K562 (cell line): ENCODE results near the gene TARBP1. TPM values are rescaled to one million over a fixed set of nuclear protein-coding genes. Genes with fewer than 3 reads are reported as not detected.

Source experiments
- ATAC-seq: fragments of 200-7000 bp; cut with Tn5 transposase; 3 replicates; pipeline ENCODE4 v1.9.1; 2020; ENCODE audit warnings: moderate library complexity
- BruUV-seq: library from RNA; stranded (reverse); fragments of 400-500 nt; replicated peaks from 2 replicates; lab custom pipeline; 2021; lab: Mats Ljungman, UMichigan
- CTCF ChIA-PET: fragments of 300-600 bp; formaldehyde crosslinking; extraction: SDS; loops from one replicate; lab custom pipeline; 2021; ENCODE audit warnings: low intra/inter-chr PET ratio; lab: Yijun Ruan, JAX
- POLR2A ChIA-PET: fragments of 300-600, 350-650 bp; sonication (Branson Sonifier 250); formaldehyde crosslinking; extraction: SDS; loops from one replicate; lab custom pipeline; 2021; ENCODE audit warnings: antibody characterized with exemption, inconsistent platforms; lab: Yijun Ruan, JAX
- DNase-seq, 4 experiments: peaks; one replicate each; pipeline versions ENCODE4 v3.0.0 to v3.0.0-alpha.2; 2011 to 2018; ENCODE audit warnings: low spot score in 3 of 4, mixed read lengths in 3 of 4; ENCODE audit errors: extremely low read depth in 1 of 4
- FAIRE-seq: peaks from 2 replicates; lab custom pipeline; 2011; peaks lifted over from hg19 to GRCh38; lab: Jason Lieb, UNC
- H2AFZ ChIP-seq: 2 replicates; pipeline ENCODE4 v1.6.0; 2011; ENCODE audit warnings: low read depth, low read length, control low read depth, inconsistent platforms
- H3K27ac ChIP-seq: fragments of 200-600 bp; 3 replicates; pipeline ENCODE4 v1.8.0; 2011; ENCODE audit warnings: low read depth, mild to moderate bottlenecking, control low read depth, inconsistent platforms, low read length, moderate library complexity, mixed read lengths; ENCODE audit errors: extremely low read depth
- H3K27me3 ChIP-seq, 2 experiments: fragments of 300-600 bp in 1 of 2; 2 replicates in 1 of 2; 3 replicates in 1 of 2; pipeline versions ENCODE4 v1.6.0 to v1.8.0; 2011; ENCODE audit warnings: inconsistent platforms in 2 of 2, low read length in 2 of 2, mild to moderate bottlenecking in 1 of 2, mixed read lengths in 1 of 2, moderate library complexity in 1 of 2; ENCODE audit not compliant: control insufficient read depth in 2 of 2, insufficient read depth in 2 of 2
- H3K36me3 ChIP-seq: fragments of 300-600 bp; 3 replicates; pipeline ENCODE4 v1.8.0; 2011; ENCODE audit warnings: mild to moderate bottlenecking, low read length, inconsistent platforms; ENCODE audit not compliant: control insufficient read depth, insufficient read depth
- H3K4me1 ChIP-seq, 2 experiments: fragments of 200-600 bp in 1 of 2; replicated peaks in 1 of 2; 2 replicates in 1 of 2; 3 replicates in 1 of 2; pipeline versions ENCODE4 v1.5.1 to v1.8.0; 2011; ENCODE audit warnings: inconsistent platforms in 2 of 2, low read length in 2 of 2, mild to moderate bottlenecking in 1 of 2, mixed read lengths in 1 of 2, moderate library complexity in 1 of 2; ENCODE audit not compliant: control insufficient read depth in 2 of 2, insufficient read depth in 2 of 2
- H3K4me2 ChIP-seq: 2 replicates; pipeline ENCODE4 v1.6.1; 2011; ENCODE audit warnings: low read length, control low read depth, inconsistent platforms, mixed read lengths; ENCODE audit not compliant: insufficient read depth
- H3K4me3 ChIP-seq: fragments of 200-600 bp; sonication (generic), shearing (Covaris generic); 2 replicates; pipeline ENCODE4 v1.5.1; 2016; ENCODE audit warnings: control low read depth, inconsistent platforms
- H3K79me2 ChIP-seq: fragments of 200-600 bp; 3 replicates; pipeline ENCODE4 v1.8.0; 2011; ENCODE audit warnings: low read length, inconsistent platforms; ENCODE audit not compliant: control insufficient read depth, insufficient read depth
- H3K9ac ChIP-seq, 2 experiments: 2 replicates each; pipeline versions ENCODE4 v1.6.0 to v1.6.1; 2011; ENCODE audit warnings: low read depth in 2 of 2, low read length in 2 of 2, control low read depth in 1 of 2, inconsistent platforms in 1 of 2, mild to moderate bottlenecking in 1 of 2, mixed read lengths in 1 of 2; ENCODE audit not compliant: insufficient read depth in 1 of 2
- H3K9me1 ChIP-seq: one replicate; pipeline ENCODE4 v1.6.0; 2011; ENCODE audit warnings: inconsistent platforms, mild to moderate bottlenecking, low read length, moderate library complexity; ENCODE audit not compliant: control insufficient read depth, insufficient read depth
- H3K9me3 ChIP-seq: replicated peaks from 2 replicates; pipeline ENCODE4 v1.5.1; 2011; ENCODE audit warnings: low read depth, low read length, inconsistent platforms; ENCODE audit not compliant: control insufficient read depth, insufficient read depth
- H4K20me1 ChIP-seq: replicated peaks from 2 replicates; pipeline ENCODE4 v1.6.1; 2011; ENCODE audit warnings: low read length, inconsistent platforms, mixed read lengths; ENCODE audit not compliant: control insufficient read depth, insufficient read depth
- BRD9 ChIP-seq: fragments of 450-650 bp; IDR thresholded peaks from 2 replicates; pipeline ENCODE4 v1.6.1; 2018; ENCODE audit warnings: low read depth; ENCODE audit not compliant: partially characterized antibody
- SOX6 ChIP-seq: fragments of 450-650 bp; IDR thresholded peaks from 2 replicates; pipeline ENCODE4 v1.6.1; 2014; ENCODE audit warnings: mild to moderate bottlenecking
- WGBS: fragments of 100-300 bp; shearing (Covaris generic); methylation state at CpG from one replicate; pipeline ENCODE4 v1.1.6; 2016; ENCODE audit warnings: low coverage, mixed read lengths; ENCODE audit not compliant: insufficient coverage; ENCODE audit errors: missing lambda C conversion rate; 5-methylcytosine and 5-hydroxymethylcytosine counted together
- in situ Hi-C: fragments of 300-500 bp; cut with MboI; formaldehyde crosslinking; loops from 4 replicates; pipeline ENCODE4 v1.15.0; 2018; ENCODE audit warnings: inconsistent platforms, mixed read lengths
- intact Hi-C: fragments of 100-400 bp; cut with micrococcal nuclease; formaldehyde crosslinking; loops from 2 replicates; pipeline ENCODE4 v1.14.2; 2022
- polyA plus RNA-seq, 8 experiments: library from polyadenylated mRNA; depleted of rRNA in 4 of 8; stranded (reverse) in 5 of 8; unstranded in 3 of 8; fragments of >200 nt; fragmentation: Nextera tagmentation in 2 of 8; fragmentation: Illumina TruSeq in 1 of 8; extraction: Ambion mirVana in 2 of 8; extraction: Trizol in 1 of 8; gene quantifications; 2 replicates each; pipeline versions ENCODE4 v1.2.1 to v1.2.3, GENCODE V29; 2011 to 2014; ENCODE audit warnings: inconsistent platforms in 1 of 8, missing spikeins in 1 of 8
- total RNA-seq, 7 experiments: library from RNA; depleted of rRNA in 6 of 7; stranded (reverse); fragments of >200 nt in 6 of 7; fragmentation: Illumina TruSeq in 2 of 7; extraction: Trizol in 2 of 7; gene quantifications; 2 replicates each; pipeline versions ENCODE4 v1.2.1 to v1.2.3, GENCODE V29; 2011 to 2021; ENCODE audit warnings: low replicate concordance in 1 of 7
- TF ChIP-seq, protein P1 (sequence below): sonication (generic); formaldehyde crosslinking; IDR thresholded peaks from 2 replicates; pipeline ENCODE4 v1.5.0; 2020; ENCODE audit warnings: missing genetic modification reagents
- TF ChIP-seq, protein P2 (sequence below): fragments of 450-650 bp; IDR thresholded peaks from 2 replicates; pipeline ENCODE4 v1.7.1; 2018; ENCODE audit warnings: mild to moderate bottlenecking, low read depth; ENCODE audit not compliant: partially characterized antibody

The TARBP1 gene
- total and polyA plus RNA-seq, 9 of the 15 experiments (the other 6 are each of a cell fraction or from before 2014, with no cell fraction given): 8.8 to 48.0 (median 22.9) TPM

DNA sequence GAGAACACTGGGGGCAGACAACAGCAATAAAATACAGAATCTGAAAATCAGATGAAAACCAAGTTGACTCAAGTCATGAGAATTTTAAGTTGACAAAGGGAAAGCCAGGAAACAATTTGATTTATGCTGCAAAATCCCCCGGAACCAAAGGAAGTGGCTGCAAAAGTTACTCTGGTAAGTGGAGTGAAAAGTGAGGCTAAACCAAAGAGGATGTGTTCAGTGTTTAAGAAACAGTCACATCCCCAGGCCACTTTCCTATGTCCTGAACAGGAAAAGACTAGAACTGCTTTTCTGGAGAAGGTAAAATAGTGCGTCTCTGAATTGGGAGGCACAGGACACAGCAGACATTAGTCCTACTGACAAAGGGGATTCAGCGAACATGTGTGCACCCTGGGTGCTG lies 5.9 kb downstream of the TARBP1 start:
- no peaks in the 10 kb centered on the region for H3K9me3 ChIP-seq
- intact Hi-C loops (no loop called here), in situ Hi-C loops (loop anchor here (10.0 kb wide), 1 partner anchor 348 kb away; no protein-coding TSS in a partner anchor)
- 61% methylated on average over 3 of the region's 3 CpGs for WGBS
- no peak for FAIRE-seq
- H3K9me1 ChIP-seq: no peaks in the 10 kb centered on the region
- H3K27me3 ChIP-seq: no peaks in the 10 kb centered on the region
- ChIA-PET POLR2A (no interaction called here), CTCF (no interaction called here)
- no peak overlapping the region for H3K4me2 ChIP-seq
- no peak for DNase-seq
- no peaks in the 10 kb centered on the region for H4K20me1 ChIP-seq
- H3K4me1 ChIP-seq: peaks cover 5 to 13% of the 10 kb centered on the region in 2 experiments; a peak in 4 of 5 replicates
- no peak overlapping the region for H3K9ac ChIP-seq
- no TSS peak for BruUV-seq
- no peak overlapping the region for H2AFZ ChIP-seq
- no peak overlapping the region for H3K4me3 ChIP-seq
- no peak for TF ChIP-seq BRD9
- TF ChIP-seq, protein P1, sequence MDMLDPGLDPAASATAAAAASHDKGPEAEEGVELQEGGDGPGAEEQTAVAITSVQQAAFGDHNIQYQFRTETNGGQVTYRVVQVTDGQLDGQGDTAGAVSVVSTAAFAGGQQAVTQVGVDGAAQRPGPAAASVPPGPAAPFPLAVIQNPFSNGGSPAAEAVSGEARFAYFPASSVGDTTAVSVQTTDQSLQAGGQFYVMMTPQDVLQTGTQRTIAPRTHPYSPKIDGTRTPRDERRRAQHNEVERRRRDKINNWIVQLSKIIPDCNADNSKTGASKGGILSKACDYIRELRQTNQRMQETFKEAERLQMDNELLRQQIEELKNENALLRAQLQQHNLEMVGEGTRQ (CRISPR knock-in tag): no peak
- TF ChIP-seq SOX6: no peak
- TF ChIP-seq, protein P2, sequence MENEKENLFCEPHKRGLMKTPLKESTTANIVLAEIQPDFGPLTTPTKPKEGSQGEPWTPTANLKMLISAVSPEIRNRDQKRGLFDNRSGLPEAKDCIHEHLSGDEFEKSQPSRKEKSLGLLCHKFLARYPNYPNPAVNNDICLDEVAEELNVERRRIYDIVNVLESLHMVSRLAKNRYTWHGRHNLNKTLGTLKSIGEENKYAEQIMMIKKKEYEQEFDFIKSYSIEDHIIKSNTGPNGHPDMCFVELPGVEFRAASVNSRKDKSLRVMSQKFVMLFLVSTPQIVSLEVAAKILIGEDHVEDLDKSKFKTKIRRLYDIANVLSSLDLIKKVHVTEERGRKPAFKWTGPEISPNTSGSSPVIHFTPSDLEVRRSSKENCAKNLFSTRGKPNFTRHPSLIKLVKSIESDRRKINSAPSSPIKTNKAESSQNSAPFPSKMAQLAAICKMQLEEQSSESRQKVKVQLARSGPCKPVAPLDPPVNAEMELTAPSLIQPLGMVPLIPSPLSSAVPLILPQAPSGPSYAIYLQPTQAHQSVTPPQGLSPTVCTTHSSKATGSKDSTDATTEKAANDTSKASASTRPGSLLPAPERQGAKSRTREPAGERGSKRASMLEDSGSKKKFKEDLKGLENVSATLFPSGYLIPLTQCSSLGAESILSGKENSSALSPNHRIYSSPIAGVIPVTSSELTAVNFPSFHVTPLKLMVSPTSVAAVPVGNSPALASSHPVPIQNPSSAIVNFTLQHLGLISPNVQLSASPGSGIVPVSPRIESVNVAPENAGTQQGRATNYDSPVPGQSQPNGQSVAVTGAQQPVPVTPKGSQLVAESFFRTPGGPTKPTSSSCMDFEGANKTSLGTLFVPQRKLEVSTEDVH: no peak
- H3K79me2 ChIP-seq: peaks cover 7% of the 10 kb centered on the region; the same call in 2 of the 3 replicates
- ATAC-seq: no peak
- no peak overlapping the region for H3K27ac ChIP-seq
- H3K36me3 ChIP-seq: peaks cover 3% of the 10 kb centered on the region; the same call in 2 of the 3 replicates
